ENCODE data around the gene SLC38A9. TPM values are rescaled to one million over a fixed set of nuclear protein-coding genes. Genes with fewer than 3 reads are reported as not detected.
"Not testable (repeated sequence)": the region's sequence is repeated elsewhere in the genome, so short reads cannot be mapped to it uniquely, and the experiment has no call there.

The SLC38A9 gene
- total RNA-seq, 4 donors from 2014 or later, result 19.5 to 44.2 (median 30.4) TPM

- 87 to 94% methylated on average over 3 of the region's 3 CpGs for WGBS, 2 donors
- Histone ChIP-seq H3K9me3 (no peaks in the 10 kb centered on the region), H3K27me3 (no peaks in the 10 kb centered on the region), H3K4me1 (no peaks in the 10 kb centered on the region), H3K4me3 (replicated peaks in 1 of 3) (no peak overlapping the region), H3K36me3 (no peaks in the 10 kb centered on the region), H3K27ac (no peak overlapping the region)
- intact Hi-C loops (cut with DNase I), result no loop called here
- DNase-seq, result no peak
- TF ChIP-seq POLR2A (IDR thresholded peaks at IDR 0.05) (no peak), CTCF (IDR thresholded peaks at IDR 0.05) (no peak)
Observed at GRCh38 chr5:55699041-55699688, 13.0 kb downstream of the SLC38A9 start.

GRCh38 chr5:55696704-55697103 is 15.4 kb downstream of the SLC38A9 start:
- DNase-seq; H3K27me3 ChIP-seq; H3K36me3 ChIP-seq; H3K9me3 ChIP-seq; intact Hi-C loops (cut with DNase I); H3K27ac ChIP-seq; H3K4me1 ChIP-seq; H3K4me3 ChIP-seq (replicated peaks in 1 of 3): not testable (repeated sequence)
- WGBS, 2 donors, result 95 to 100% methylated on average over 3 to 17 of the region's 31 CpGs

GRCh38 chr5:55694152-55694830 is 17.8 kb downstream of the SLC38A9 start:
- Histone ChIP-seq H3K9me3 (no peaks in the 10 kb centered on the region), H3K4me3 (replicated peaks in 1 of 3) (no peak overlapping the region), H3K27ac (no peak overlapping the region), H3K36me3 (no peaks in the 10 kb centered on the region), H3K4me1 (no peaks in the 10 kb centered on the region), H3K27me3 (no peaks in the 10 kb centered on the region)
- no peak for DNase-seq
- WGBS, 2 donors, result 75 to 77% methylated on average over 3 of the region's 3 CpGs
- TF ChIP-seq CTCF (IDR thresholded peaks at IDR 0.05) (peak in 5 of 6 experiments; percentile 9 to 47 (median 41)), POLR2A (IDR thresholded peaks at IDR 0.05) (no peak)
- intact Hi-C loops (cut with DNase I), result loop anchor here (5.0 kb wide), 2 partner anchors 292 to 352 kb away; no protein-coding TSS in a partner anchor

DNA sequence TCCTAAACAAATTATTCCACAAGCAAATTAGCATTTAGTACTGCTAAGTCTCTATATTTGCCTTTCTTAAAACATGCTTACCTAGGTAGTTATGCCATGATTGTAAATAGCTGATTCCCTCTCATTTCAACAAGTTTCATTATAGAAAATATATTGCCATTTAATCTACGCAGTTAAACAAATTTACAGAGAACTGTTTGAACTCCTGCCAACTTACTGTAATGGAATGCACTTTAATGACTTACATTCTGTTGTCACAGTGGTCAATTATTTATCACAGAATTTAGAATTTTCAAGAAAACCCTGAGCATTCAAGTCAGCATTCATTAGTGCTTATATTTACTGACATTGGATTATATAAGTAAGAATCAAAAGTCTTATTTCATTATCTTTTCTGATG is 19.6 kb downstream of the SLC38A9 start:
- Histone ChIP-seq H3K27me3 (no peaks in the 10 kb centered on the region), H3K4me1 (no peaks in the 10 kb centered on the region), H3K36me3 (no peaks in the 10 kb centered on the region), H3K27ac (no peak overlapping the region), H3K9me3 (no peaks in the 10 kb centered on the region), H3K4me3 (replicated peaks in 1 of 3) (no peak overlapping the region)
- intact Hi-C loops (cut with DNase I), result loop anchor here (5.0 kb wide), 2 partner anchors 290 to 350 kb away; no protein-coding TSS in a partner anchor
- no peak for DNase-seq
- 78 to 79% methylated on average over 1 of the region's 1 CpG for WGBS, 2 donors
- TF ChIP-seq CTCF (IDR thresholded peaks at IDR 0.05) (no peak), POLR2A (IDR thresholded peaks at IDR 0.05) (no peak)

- no peaks in the 10 kb centered on the region for H3K9me3 ChIP-seq
- TF ChIP-seq CTCF (IDR thresholded peaks at IDR 0.05), result no peak
- TF ChIP-seq POLR2A (IDR thresholded peaks at IDR 0.05), result no peak
- no peaks in the 10 kb centered on the region for H3K27me3 ChIP-seq
- no peak for DNase-seq
- no peaks in the 10 kb centered on the region for H3K36me3 ChIP-seq
- no peak overlapping the region for H3K4me3 ChIP-seq (replicated peaks in 1 of 3)
- intact Hi-C loops (cut with DNase I), result loop anchor here (5.0 kb wide), 2 partner anchors 290 to 350 kb away; no protein-coding TSS in a partner anchor
- 88 to 94% methylated on average over 2 of the region's 2 CpGs for WGBS, 2 donors
- H3K27ac ChIP-seq, result no peak overlapping the region
- no peaks in the 10 kb centered on the region for H3K4me1 ChIP-seq
Observed at GRCh38 chr5:55692106-55692417, 20.1 kb downstream of the SLC38A9 start.
